Parathyroid adenoma (tissue), 2 donors: ENCODE data around the gene FAR2.

ENCODE experiments used
- H2AFZ ChIP-seq: fragments of 300-600 bp; sonication (generic); one replicate; pipeline ENCODE4 v1.7.0; 2017; ENCODE audit warnings: antibody characterized with exemption, mild to moderate bottlenecking
- H3K27ac ChIP-seq: fragments of 300-600 bp; sonication (generic); one replicate; pipeline ENCODE4 v1.7.0; 2017
- H3K27me3 ChIP-seq: fragments of 300-600 bp; sonication (generic); one replicate; pipeline ENCODE4 v1.7.0; 2017; ENCODE audit warnings: low read length; ENCODE audit not compliant: control insufficient read depth, insufficient read depth
- H3K36me3 ChIP-seq: fragments of 300-600 bp; sonication (generic); one replicate; pipeline ENCODE4 v1.7.0; 2017; ENCODE audit warnings: low read length; ENCODE audit not compliant: control insufficient read depth, insufficient read depth
- H3K4me1 ChIP-seq: fragments of 300-600 bp; sonication (generic); one replicate; pipeline ENCODE4 v1.7.0; 2017; ENCODE audit warnings: control low read depth
- H3K4me2 ChIP-seq: fragments of 300-600 bp; sonication (generic); one replicate; pipeline ENCODE4 v1.7.0; 2017; ENCODE audit warnings: low read length
- H3K4me3 ChIP-seq: fragments of 300-600 bp; sonication (generic); one replicate; pipeline ENCODE4 v1.7.0; 2017; ENCODE audit warnings: low read depth, low read length
- H3K79me2 ChIP-seq: fragments of 300-600 bp; sonication (generic); one replicate; pipeline ENCODE4 v1.7.0; 2017; ENCODE audit warnings: control low read depth
- H3K9ac ChIP-seq: fragments of 300-600 bp; sonication (generic); one replicate; pipeline ENCODE4 v1.7.0; 2017; ENCODE audit warnings: mild to moderate bottlenecking
- H3K9me3 ChIP-seq: fragments of 300-600 bp; sonication (generic); one replicate; pipeline ENCODE4 v1.7.0; 2017; ENCODE audit warnings: low read length; ENCODE audit not compliant: control insufficient read depth
- CTCF ChIP-seq: fragments of 300-600 bp; sonication (generic); IDR thresholded peaks from one replicate; pipeline ENCODE4 v1.7.0; 2017; ENCODE audit warnings: antibody characterized with exemption, mild to moderate bottlenecking
- donor health status: primary hyperparathyroidism.

Gene FAR2

GRCh38 chr12:29158115-29158763 is 9.2 kb downstream of the FAR2 start:
- H3K27me3 ChIP-seq: no peaks in the 10 kb centered on the region
- no peak for TF ChIP-seq CTCF
- H3K36me3 ChIP-seq: no peaks in the 10 kb centered on the region
- H3K4me1 ChIP-seq: no peaks in the 10 kb centered on the region
- no peak overlapping the region for H2AFZ ChIP-seq
- no peak overlapping the region for H3K9ac ChIP-seq
- no peak overlapping the region for H3K4me3 ChIP-seq
- no peak overlapping the region for H3K4me2 ChIP-seq
- no peaks in the 10 kb centered on the region for H3K9me3 ChIP-seq
- H3K79me2 ChIP-seq: no peaks in the 10 kb centered on the region
- H3K27ac ChIP-seq: no peak overlapping the region

DNA sequence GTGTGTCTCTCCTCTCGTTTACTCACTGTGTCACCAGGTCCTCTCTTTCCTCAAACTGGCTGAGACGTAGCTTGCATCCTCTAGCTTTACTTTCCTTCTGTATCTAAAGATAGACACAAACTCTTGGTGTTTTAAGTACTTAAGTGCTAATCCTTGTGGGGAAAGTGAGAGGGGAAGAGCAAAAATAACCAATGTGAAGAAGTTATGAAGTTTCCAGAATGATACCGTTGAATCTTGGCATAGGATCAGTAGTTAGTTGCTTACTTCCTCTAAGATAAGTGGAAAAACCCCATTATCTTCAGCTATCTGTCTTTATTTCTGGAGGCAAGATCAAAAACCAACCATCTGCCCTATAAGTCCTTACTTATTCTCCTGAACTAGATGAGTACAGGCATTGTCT is 10.6 kb downstream of the FAR2 start:
- no peaks in the 10 kb centered on the region for H3K36me3 ChIP-seq
- no peak overlapping the region for H3K27ac ChIP-seq
- H3K4me2 ChIP-seq: no peak overlapping the region
- no peak overlapping the region for H3K9ac ChIP-seq
- no peaks in the 10 kb centered on the region for H3K79me2 ChIP-seq
- no peak overlapping the region for H3K4me3 ChIP-seq
- H3K9me3 ChIP-seq: no peaks in the 10 kb centered on the region
- H3K27me3 ChIP-seq: no peaks in the 10 kb centered on the region
- no peak for TF ChIP-seq CTCF
- H2AFZ ChIP-seq: no peak overlapping the region
- no peaks in the 10 kb centered on the region for H3K4me1 ChIP-seq

- no peak overlapping the region for H3K27ac ChIP-seq
- no peak overlapping the region for H3K9ac ChIP-seq
- no peaks in the 10 kb centered on the region for H3K4me1 ChIP-seq
- H3K27me3 ChIP-seq: no peaks in the 10 kb centered on the region
- no peak overlapping the region for H2AFZ ChIP-seq
- TF ChIP-seq CTCF: no peak
- H3K79me2 ChIP-seq: no peaks in the 10 kb centered on the region
- H3K4me2 ChIP-seq: no peak overlapping the region
- no peaks in the 10 kb centered on the region for H3K9me3 ChIP-seq
- H3K4me3 ChIP-seq: no peak overlapping the region
- H3K36me3 ChIP-seq: no peaks in the 10 kb centered on the region
These were observed 11.2 kb downstream of the FAR2 start for GRCh38 chr12:29160230-29160629.

GRCh38 chr12:29163146-29163545 is 14.1 kb downstream of the FAR2 start:
- Histone ChIP-seq H3K27me3 (no peaks in the 10 kb centered on the region), H3K27ac (no peak overlapping the region), H2AFZ (no peak overlapping the region), H3K79me2 (no peaks in the 10 kb centered on the region), H3K9me3 (no peaks in the 10 kb centered on the region), H3K9ac (no peak overlapping the region), H3K4me3 (no peak overlapping the region), H3K36me3 (no peaks in the 10 kb centered on the region), H3K4me2 (no peak overlapping the region), H3K4me1 (no peaks in the 10 kb centered on the region)
- TF ChIP-seq CTCF: no peak
